WTC11 (cell line): Measurements from ENCODE around the gene MET. TPM values are rescaled to one million over a fixed set of nuclear protein-coding genes. Genes with fewer than 3 reads are reported as not detected.

Source experiments
- ATAC-seq: fragments of 200-7000 bp; cut with Tn5 transposase; 2 replicates; pipeline ENCODE4 v1.10.0; 2021; ENCODE audit warnings: mild to moderate bottlenecking, moderate library complexity
- Bru-seq: library from RNA; stranded (reverse); fragments of 400-500 nt; gene quantifications from one replicate; lab custom pipeline; 2021; lab: Mats Ljungman, UMichigan
- CTCF ChIA-PET: fragments of 300-600 bp; sonication (Branson Sonifier 250); formaldehyde crosslinking; loops from one replicate; lab custom pipeline; 2021; ENCODE audit warnings: antibody characterized with exemption; lab: Charles Lee
- POLR2A ChIA-PET: fragments of 350-600 bp; sonication (Branson Sonifier 250); formaldehyde crosslinking; loops from one replicate; lab custom pipeline; 2021; ENCODE audit warnings: antibody characterized with exemption; lab: Charles Lee
- DNase-seq: peaks from one replicate; pipeline ENCODE4 v3.0.0; 2021; ENCODE audit warnings: low spot score
- H3K27ac Mint-ChIP-seq: 2 replicates; pipeline ENCODE4 v1.8.0; 2021; ENCODE audit warnings: mixed read lengths
- H3K27me3 Mint-ChIP-seq: 2 replicates; pipeline ENCODE4 v1.8.0; 2021; ENCODE audit warnings: low read depth, mild to moderate bottlenecking, moderate library complexity, mixed read lengths
- H3K36me3 Mint-ChIP-seq: 2 replicates; pipeline ENCODE4 v1.8.0; 2021; ENCODE audit warnings: mixed read lengths
- H3K4me1 Mint-ChIP-seq: 2 replicates; pipeline ENCODE4 v1.8.0; 2022; ENCODE audit warnings: mixed read lengths
- H3K4me3 Mint-ChIP-seq: 2 replicates; pipeline ENCODE4 v1.8.0; 2021; ENCODE audit warnings: mild to moderate bottlenecking, moderate library complexity, mixed read lengths
- H3K9me3 Mint-ChIP-seq: 2 replicates; pipeline ENCODE4 v1.8.0; 2021; ENCODE audit warnings: mixed read lengths
- FOXJ3 ChIP-seq: sonication (generic); formaldehyde crosslinking; IDR thresholded peaks from 2 replicates; pipeline ENCODE4 v1.9.0; 2021; ENCODE audit warnings: missing genetic modification reagents, mild to moderate bottlenecking, borderline replicate concordance
- FOXP1 ChIP-seq: sonication (generic); formaldehyde crosslinking; IDR thresholded peaks from 2 replicates; pipeline ENCODE4 v1.8.0; 2022; ENCODE audit warnings: missing genetic modification reagents, mild to moderate bottlenecking, moderate library complexity, borderline replicate concordance
- GABPB1 ChIP-seq: sonication (generic); formaldehyde crosslinking; IDR thresholded peaks from 2 replicates; pipeline ENCODE4 v1.8.1; 2023; ENCODE audit warnings: mild to moderate bottlenecking, missing genetic modification reagents
- JAZF1 ChIP-seq: fragments of 250-450 bp; sonication (Bioruptor Pico); IDR thresholded peaks from 2 replicates; pipeline ENCODE4 v1.9.0; 2021; ENCODE audit warnings: moderate library complexity, mild to moderate bottlenecking, inconsistent platforms
- MYBL2 ChIP-seq: sonication (generic); formaldehyde crosslinking; IDR thresholded peaks from 2 replicates; pipeline ENCODE4 v1.8.1; 2023; ENCODE audit warnings: mild to moderate bottlenecking, moderate library complexity, missing genetic modification reagents
- NR1H2 ChIP-seq: sonication (generic); formaldehyde crosslinking; IDR thresholded peaks from 2 replicates; pipeline ENCODE4 v1.9.0; 2021; ENCODE audit warnings: mild to moderate bottlenecking, moderate library complexity, missing genetic modification reagents
- NR3C1 ChIP-seq: sonication (generic); formaldehyde crosslinking; conservative IDR thresholded peaks from 2 replicates; pipeline ENCODE4 v1.8.1; 2023; ENCODE audit warnings: low read depth, mild to moderate bottlenecking, missing genetic modification reagents
- RORB ChIP-seq: fragments of 250-450 bp; sonication (Bioruptor Pico); IDR thresholded peaks from 2 replicates; pipeline ENCODE4 v1.9.0; 2021; ENCODE audit warnings: mild to moderate bottlenecking
- SP1 ChIP-seq: sonication (generic); formaldehyde crosslinking; conservative IDR thresholded peaks from 2 replicates; pipeline ENCODE4 v1.8.1; 2022; ENCODE audit warnings: missing genetic modification reagents
- TEAD1 ChIP-seq: sonication (generic); formaldehyde crosslinking; IDR thresholded peaks from 2 replicates; pipeline ENCODE4 v1.8.0; 2022; ENCODE audit warnings: mild to moderate bottlenecking, missing genetic modification reagents
- ZNF317 ChIP-seq: sonication (generic); formaldehyde crosslinking; IDR thresholded peaks from 2 replicates; pipeline ENCODE4 v1.8.1; 2023; ENCODE audit warnings: low read depth, mild to moderate bottlenecking, moderate library complexity, missing genetic modification reagents, borderline replicate concordance
- ZNF423 ChIP-seq: fragments of 250-450 bp; sonication (Bioruptor Pico); IDR thresholded peaks from 2 replicates; pipeline ENCODE4 v2.1.2; 2022; ENCODE audit warnings: mild to moderate bottlenecking, moderate library complexity
- long read RNA-seq, 3 experiments: library from RNA in 1 of 3; library from capped mRNA in 1 of 3; library from polyadenylated mRNA in 1 of 3; unstranded in 2 of 3; stranded (forward) in 1 of 3; transcript quantifications; one replicate each; pipeline ENCODE4 v2.0.0, GENCODE V29; 2021
- total RNA-seq: library from RNA; stranded (reverse); gene quantifications from 3 replicates; pipeline ENCODE4 v1.2.3, GENCODE V29; 2021
- TF ChIP-seq, protein P1 (sequence below): sonication (generic); formaldehyde crosslinking; IDR thresholded peaks from 2 replicates; pipeline ENCODE4 v1.8.0; 2022; ENCODE audit warnings: mild to moderate bottlenecking, missing genetic modification reagents
- TF ChIP-seq, protein P2 (sequence below): sonication (generic); formaldehyde crosslinking; IDR thresholded peaks from 2 replicates; pipeline ENCODE4 v1.8.0; 2023; ENCODE audit warnings: missing genetic modification reagents
- TF ChIP-seq, protein P3 (sequence below): sonication (generic); formaldehyde crosslinking; IDR thresholded peaks from 2 replicates; pipeline ENCODE4 v1.8.0; 2022; ENCODE audit warnings: mild to moderate bottlenecking, missing genetic modification reagents
- TF ChIP-seq, protein P4 (sequence below): sonication (generic); formaldehyde crosslinking; IDR thresholded peaks from 2 replicates; pipeline ENCODE4 v1.8.0; 2023; ENCODE audit warnings: missing genetic modification reagents, mild to moderate bottlenecking, borderline replicate concordance
- TF ChIP-seq, protein P5 (sequence below): sonication (generic); formaldehyde crosslinking; IDR thresholded peaks from 2 replicates; pipeline ENCODE4 v1.8.0; 2022; ENCODE audit warnings: mild to moderate bottlenecking, missing genetic modification reagents
- TF ChIP-seq, protein P6 (sequence below): sonication (generic); formaldehyde crosslinking; IDR thresholded peaks from 2 replicates; pipeline ENCODE4 v1.8.0; 2023; ENCODE audit warnings: mild to moderate bottlenecking, missing genetic modification reagents
- TF ChIP-seq, protein P7 (sequence below): sonication (generic); formaldehyde crosslinking; IDR thresholded peaks from 2 replicates; pipeline ENCODE4 v1.8.1; 2023; ENCODE audit warnings: mild to moderate bottlenecking, moderate library complexity, missing genetic modification reagents
- TF ChIP-seq, protein P8 (sequence below): sonication (generic); formaldehyde crosslinking; conservative IDR thresholded peaks from 2 replicates; pipeline ENCODE4 v1.8.1; 2022; ENCODE audit warnings: mild to moderate bottlenecking, missing genetic modification reagents

The MET gene
- total RNA-seq (9.4 to 12.8 TPM (median 11.6 TPM) in 3 replicates), Bru-seq, nascent RNA (percentile 58 among the genes with signal in this experiment)
- long read RNA-seq, experiment 1, full-length matches to known transcripts, result 15 of 47 reads
- long read RNA-seq, experiment 1, partial matches to known transcripts, result 19 of 47 reads
- long read RNA-seq, experiment 1, other reads (novel, unspliced or antisense), result 13 of 47 reads
- long read RNA-seq, experiment 2, partial matches to known transcripts, result 8 of 13 reads
- long read RNA-seq, experiment 2, other reads (novel, unspliced or antisense), result 5 of 13 reads
- long read RNA-seq, experiment 3, partial matches to known transcripts, result 1 of 4 reads
- long read RNA-seq, experiment 3, other reads (novel, unspliced or antisense), result 3 of 4 reads

DNA sequence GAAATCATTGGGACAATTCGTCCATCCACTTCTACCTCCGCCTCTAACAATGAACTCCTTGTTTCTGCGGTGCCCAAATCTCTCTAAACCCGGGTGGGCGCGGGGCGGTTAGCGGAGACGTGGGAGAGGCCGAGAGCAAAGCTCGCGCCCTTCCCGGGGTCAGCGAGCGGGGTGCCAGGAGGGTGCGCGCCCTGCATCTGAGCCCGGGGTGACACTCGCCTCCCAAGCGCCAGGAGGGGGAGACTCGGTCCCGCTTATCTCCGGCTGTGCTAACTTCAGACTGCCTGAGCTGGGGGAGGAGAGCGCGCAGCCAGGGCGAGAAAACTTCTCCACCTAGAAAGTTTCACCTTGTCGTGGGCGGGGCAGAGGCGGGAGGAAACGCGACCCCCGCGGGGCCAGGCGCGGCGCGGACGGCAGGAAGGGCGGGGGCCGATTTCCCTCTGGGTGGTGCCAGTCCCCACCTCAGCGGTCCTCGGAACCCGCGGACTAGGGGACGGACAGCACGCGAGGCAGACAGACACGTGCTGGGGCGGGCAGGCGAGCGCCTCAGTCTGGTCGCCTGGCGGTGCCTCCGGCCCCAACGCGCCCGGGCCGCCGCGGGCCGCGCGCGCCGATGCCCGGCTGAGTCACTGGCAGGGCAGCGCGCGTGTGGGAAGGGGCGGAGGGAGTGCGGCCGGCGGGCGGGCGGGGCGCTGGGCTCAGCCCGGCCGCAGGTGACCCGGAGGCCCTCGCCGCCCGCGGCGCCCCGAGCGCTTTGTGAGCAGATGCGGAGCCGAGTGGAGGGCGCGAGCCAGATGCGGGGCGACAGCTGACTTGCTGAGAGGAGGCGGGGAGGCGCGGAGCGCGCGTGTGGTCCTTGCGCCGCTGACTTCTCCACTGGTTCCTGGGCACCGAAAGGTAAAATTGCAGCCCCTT, at the start of gene MET:
TSS of gene MET (plus strand) at position 516 of the 915 bp plus-strand sequence. CDS start 26,889 bp downstream, outside the sequence.
- Mint-ChIP-seq H3K27me3 (peaks cover 26% of the 10 kb centered on the region), H3K36me3 (no peaks in the 10 kb centered on the region), H3K27ac (no peak within 1 kb of the TSS), H3K4me1 (peaks cover 28% of the 10 kb centered on the region), H3K9me3 (no peaks in the 10 kb centered on the region), H3K4me3 (peak within 1 kb of the TSS; percentile 83)
- ATAC-seq, result peak; percentile 83
- peak; percentile 80 for DNase-seq
- CTCF ChIA-PET, result interaction anchor here (0.9 to 3.0 kb wide), 12 partner anchors 8 to 499 kb away, joined by 3 to 8 read pairs (median 4); no protein-coding TSS in a partner anchor
- POLR2A ChIA-PET, result interaction anchor here (0.8 kb wide), 1 partner anchor 115 kb away, joined by 3 read pairs; no protein-coding TSS in a partner anchor
- TF ChIP-seq ZNF423, result peak; percentile 59; the same call in 1 of the 2 replicates
- peak; percentile 54 for TF ChIP-seq SP1 (CRISPR knock-in tag)
- TF ChIP-seq, protein P1, sequence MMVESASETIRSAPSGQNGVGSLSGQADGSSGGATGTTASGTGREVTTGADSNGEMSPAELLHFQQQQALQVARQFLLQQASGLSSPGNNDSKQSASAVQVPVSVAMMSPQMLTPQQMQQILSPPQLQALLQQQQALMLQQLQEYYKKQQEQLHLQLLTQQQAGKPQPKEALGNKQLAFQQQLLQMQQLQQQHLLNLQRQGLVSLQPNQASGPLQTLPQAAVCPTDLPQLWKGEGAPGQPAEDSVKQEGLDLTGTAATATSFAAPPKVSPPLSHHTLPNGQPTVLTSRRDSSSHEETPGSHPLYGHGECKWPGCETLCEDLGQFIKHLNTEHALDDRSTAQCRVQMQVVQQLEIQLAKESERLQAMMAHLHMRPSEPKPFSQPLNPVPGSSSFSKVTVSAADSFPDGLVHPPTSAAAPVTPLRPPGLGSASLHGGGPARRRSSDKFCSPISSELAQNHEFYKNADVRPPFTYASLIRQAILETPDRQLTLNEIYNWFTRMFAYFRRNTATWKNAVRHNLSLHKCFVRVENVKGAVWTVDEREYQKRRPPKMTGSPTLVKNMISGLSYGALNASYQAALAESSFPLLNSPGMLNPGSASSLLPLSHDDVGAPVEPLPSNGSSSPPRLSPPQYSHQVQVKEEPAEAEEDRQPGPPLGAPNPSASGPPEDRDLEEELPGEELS, result no peak; the same call in 1 of the 2 replicates
- TF ChIP-seq, protein P2, sequence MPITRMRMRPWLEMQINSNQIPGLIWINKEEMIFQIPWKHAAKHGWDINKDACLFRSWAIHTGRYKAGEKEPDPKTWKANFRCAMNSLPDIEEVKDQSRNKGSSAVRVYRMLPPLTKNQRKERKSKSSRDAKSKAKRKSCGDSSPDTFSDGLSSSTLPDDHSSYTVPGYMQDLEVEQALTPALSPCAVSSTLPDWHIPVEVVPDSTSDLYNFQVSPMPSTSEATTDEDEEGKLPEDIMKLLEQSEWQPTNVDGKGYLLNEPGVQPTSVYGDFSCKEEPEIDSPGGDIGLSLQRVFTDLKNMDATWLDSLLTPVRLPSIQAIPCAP (CRISPR knock-in tag), result 0 out of 2 replicates have a peak, but pooled peaks have one; percentile 13
- TF ChIP-seq, protein P3, sequence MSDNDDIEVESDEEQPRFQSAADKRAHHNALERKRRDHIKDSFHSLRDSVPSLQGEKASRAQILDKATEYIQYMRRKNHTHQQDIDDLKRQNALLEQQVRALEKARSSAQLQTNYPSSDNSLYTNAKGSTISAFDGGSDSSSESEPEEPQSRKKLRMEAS (CRISPR knock-in tag), result peak; percentile 91
- TF ChIP-seq NR3C1 (CRISPR knock-in tag), result 0 out of 2 replicates have a peak, but pooled peaks have one; percentile 35
- 0 out of 2 replicates have a peak, but pooled peaks have one; percentile 33 for TF ChIP-seq MYBL2 (CRISPR knock-in tag)
- TF ChIP-seq, protein P4, sequence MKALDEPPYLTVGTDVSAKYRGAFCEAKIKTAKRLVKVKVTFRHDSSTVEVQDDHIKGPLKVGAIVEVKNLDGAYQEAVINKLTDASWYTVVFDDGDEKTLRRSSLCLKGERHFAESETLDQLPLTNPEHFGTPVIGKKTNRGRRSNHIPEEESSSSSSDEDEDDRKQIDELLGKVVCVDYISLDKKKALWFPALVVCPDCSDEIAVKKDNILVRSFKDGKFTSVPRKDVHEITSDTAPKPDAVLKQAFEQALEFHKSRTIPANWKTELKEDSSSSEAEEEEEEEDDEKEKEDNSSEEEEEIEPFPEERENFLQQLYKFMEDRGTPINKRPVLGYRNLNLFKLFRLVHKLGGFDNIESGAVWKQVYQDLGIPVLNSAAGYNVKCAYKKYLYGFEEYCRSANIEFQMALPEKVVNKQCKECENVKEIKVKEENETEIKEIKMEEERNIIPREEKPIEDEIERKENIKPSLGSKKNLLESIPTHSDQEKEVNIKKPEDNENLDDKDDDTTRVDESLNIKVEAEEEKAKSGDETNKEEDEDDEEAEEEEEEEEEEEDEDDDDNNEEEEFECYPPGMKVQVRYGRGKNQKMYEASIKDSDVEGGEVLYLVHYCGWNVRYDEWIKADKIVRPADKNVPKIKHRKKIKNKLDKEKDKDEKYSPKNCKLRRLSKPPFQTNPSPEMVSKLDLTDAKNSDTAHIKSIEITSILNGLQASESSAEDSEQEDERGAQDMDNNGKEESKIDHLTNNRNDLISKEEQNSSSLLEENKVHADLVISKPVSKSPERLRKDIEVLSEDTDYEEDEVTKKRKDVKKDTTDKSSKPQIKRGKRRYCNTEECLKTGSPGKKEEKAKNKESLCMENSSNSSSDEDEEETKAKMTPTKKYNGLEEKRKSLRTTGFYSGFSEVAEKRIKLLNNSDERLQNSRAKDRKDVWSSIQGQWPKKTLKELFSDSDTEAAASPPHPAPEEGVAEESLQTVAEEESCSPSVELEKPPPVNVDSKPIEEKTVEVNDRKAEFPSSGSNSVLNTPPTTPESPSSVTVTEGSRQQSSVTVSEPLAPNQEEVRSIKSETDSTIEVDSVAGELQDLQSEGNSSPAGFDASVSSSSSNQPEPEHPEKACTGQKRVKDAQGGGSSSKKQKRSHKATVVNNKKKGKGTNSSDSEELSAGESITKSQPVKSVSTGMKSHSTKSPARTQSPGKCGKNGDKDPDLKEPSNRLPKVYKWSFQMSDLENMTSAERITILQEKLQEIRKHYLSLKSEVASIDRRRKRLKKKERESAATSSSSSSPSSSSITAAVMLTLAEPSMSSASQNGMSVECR (CRISPR knock-in tag), result peak; percentile 15
- TF ChIP-seq FOXP1 (CRISPR knock-in tag), result peak; percentile 63; the same call in 1 of the 2 replicates
- TF ChIP-seq JAZF1 (CRISPR knock-in tag), result no peak
- TF ChIP-seq, protein P5, sequence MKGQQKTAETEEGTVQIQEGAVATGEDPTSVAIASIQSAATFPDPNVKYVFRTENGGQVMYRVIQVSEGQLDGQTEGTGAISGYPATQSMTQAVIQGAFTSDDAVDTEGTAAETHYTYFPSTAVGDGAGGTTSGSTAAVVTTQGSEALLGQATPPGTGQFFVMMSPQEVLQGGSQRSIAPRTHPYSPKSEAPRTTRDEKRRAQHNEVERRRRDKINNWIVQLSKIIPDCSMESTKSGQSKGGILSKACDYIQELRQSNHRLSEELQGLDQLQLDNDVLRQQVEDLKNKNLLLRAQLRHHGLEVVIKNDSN (CRISPR knock-in tag), result peak; percentile 52
- no peak for TF ChIP-seq ZNF317
- TF ChIP-seq, protein P6, sequence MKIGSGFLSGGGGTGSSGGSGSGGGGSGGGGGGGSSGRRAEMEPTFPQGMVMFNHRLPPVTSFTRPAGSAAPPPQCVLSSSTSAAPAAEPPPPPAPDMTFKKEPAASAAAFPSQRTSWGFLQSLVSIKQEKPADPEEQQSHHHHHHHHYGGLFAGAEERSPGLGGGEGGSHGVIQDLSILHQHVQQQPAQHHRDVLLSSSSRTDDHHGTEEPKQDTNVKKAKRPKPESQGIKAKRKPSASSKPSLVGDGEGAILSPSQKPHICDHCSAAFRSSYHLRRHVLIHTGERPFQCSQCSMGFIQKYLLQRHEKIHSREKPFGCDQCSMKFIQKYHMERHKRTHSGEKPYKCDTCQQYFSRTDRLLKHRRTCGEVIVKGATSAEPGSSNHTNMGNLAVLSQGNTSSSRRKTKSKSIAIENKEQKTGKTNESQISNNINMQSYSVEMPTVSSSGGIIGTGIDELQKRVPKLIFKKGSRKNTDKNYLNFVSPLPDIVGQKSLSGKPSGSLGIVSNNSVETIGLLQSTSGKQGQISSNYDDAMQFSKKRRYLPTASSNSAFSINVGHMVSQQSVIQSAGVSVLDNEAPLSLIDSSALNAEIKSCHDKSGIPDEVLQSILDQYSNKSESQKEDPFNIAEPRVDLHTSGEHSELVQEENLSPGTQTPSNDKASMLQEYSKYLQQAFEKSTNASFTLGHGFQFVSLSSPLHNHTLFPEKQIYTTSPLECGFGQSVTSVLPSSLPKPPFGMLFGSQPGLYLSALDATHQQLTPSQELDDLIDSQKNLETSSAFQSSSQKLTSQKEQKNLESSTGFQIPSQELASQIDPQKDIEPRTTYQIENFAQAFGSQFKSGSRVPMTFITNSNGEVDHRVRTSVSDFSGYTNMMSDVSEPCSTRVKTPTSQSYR (CRISPR knock-in tag), result 0 out of 2 replicates have a peak, but pooled peaks have one; percentile 38
- TF ChIP-seq TEAD1 (CRISPR knock-in tag), result peak; percentile 60
- TF ChIP-seq GABPB1 (CRISPR knock-in tag), result peak; percentile 11; the same call in 1 of the 2 replicates
- TF ChIP-seq, protein P7, sequence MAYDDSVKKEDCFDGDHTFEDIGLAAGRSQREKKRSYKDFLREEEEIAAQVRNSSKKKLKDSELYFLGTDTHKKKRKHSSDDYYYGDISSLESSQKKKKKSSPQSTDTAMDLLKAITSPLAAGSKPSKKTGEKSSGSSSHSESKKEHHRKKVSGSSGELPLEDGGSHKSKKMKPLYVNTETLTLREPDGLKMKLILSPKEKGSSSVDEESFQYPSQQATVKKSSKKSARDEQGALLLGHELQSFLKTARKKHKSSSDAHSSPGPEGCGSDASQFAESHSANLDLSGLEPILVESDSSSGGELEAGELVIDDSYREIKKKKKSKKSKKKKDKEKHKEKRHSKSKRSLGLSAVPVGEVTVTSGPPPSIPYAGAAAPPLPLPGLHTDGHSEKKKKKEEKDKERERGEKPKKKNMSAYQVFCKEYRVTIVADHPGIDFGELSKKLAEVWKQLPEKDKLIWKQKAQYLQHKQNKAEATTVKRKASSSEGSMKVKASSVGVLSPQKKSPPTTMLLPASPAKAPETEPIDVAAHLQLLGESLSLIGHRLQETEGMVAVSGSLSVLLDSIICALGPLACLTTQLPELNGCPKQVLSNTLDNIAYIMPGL (CRISPR knock-in tag), result peak; percentile 81
- no peak for TF ChIP-seq FOXJ3 (CRISPR knock-in tag)
- no peak for TF ChIP-seq NR1H2 (CRISPR knock-in tag)
- TF ChIP-seq, protein P8, sequence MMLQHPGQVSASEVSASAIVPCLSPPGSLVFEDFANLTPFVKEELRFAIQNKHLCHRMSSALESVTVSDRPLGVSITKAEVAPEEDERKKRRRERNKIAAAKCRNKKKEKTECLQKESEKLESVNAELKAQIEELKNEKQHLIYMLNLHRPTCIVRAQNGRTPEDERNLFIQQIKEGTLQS, result no peak
- TF ChIP-seq RORB, result no peak
